ENCODE data around the gene SMIM43. TPM values are rescaled to one million over a fixed set of nuclear protein-coding genes. Genes with fewer than 3 reads are reported as not detected.

Gene SMIM43
- polyA plus RNA-seq, 1 of the 3 experiments (the other 2 are of a cell fraction) = 37.2 TPM

- no peak for TF ChIP-seq IRF3 (IDR thresholded peaks at IDR 0.05; ENCODE audit: low read depth, low read length)
- peak; percentile 95 for TF ChIP-seq POLR2AphosphoS5 (IDR thresholded peaks at IDR 0.05; ENCODE audit: low read depth, low read length)
- peak; percentile 82 for TF ChIP-seq YY1 (IDR thresholded peaks at IDR 0.05; ENCODE audit: low read depth)
- peak; percentile 81; the same call in 1 of the 2 replicates for TF ChIP-seq SIN3A (IDR thresholded peaks at IDR 0.05; ENCODE audit: borderline replicate concordance, low read depth, low read length)
- TF ChIP-seq RXRA (IDR thresholded peaks at IDR 0.05; ENCODE audit: borderline replicate concordance, low read depth) = no peak
- no peak for TF ChIP-seq RCOR1 (IDR thresholded peaks at IDR 0.05; ENCODE audit: low read length)
- TF ChIP-seq EP300 (IDR thresholded peaks at IDR 0.05; ENCODE audit: borderline replicate concordance in 1 of 2, low read depth in 1 of 2, low read length in 1 of 2) = no peak
These were observed 36.2 kb upstream of the SMIM43 start, which contains the start of gene EXOSC9 (continued) for GRCh38 chr4:121800961-121801714.

GRCh38 chr4:121800638-121800960 lies 35.6 kb upstream of the SMIM43 start:
- no peaks in the 10 kb centered on the region for H3K9me3 ChIP-seq
- 16% methylated on average over 8 of the region's 8 CpGs for WGBS (ENCODE audit: low lambda C conversion rate)
- H3K36me3 ChIP-seq (replicated peaks in 1 of 2; ENCODE audit: control insufficient read depth in 1 of 2, insufficient read depth in 2 of 2, low read length in 1 of 2) = peaks cover 25 to 37% of the 10 kb centered on the region in 2 experiments
- POLR2A ChIA-PET = interaction anchor here (0.6 to 1.8 kb wide), 4 partner anchors 23 to 104 kb away, joined by 4 to 9 read pairs (median 5); partner anchors contain the start of genes ANXA5, BBS7 and CCNA2
- H3K4me2 ChIP-seq = peak overlapping the region; percentile 88
- H3K4me3 ChIP-seq (ENCODE audit: low read depth in 2 of 2, low read length in 1 of 2) = peak overlapping the region; percentile 88 to 94
- no peaks in the 10 kb centered on the region for H4K20me1 ChIP-seq (ENCODE audit: insufficient read depth)
- H3K9ac ChIP-seq = peak overlapping the region; percentile 91
- peak overlapping the region; percentile 90 to 95 for H3K27ac ChIP-seq (ENCODE audit: low read depth in 2 of 2, low read length in 1 of 2)
- peaks cover 7 to 12% of the 10 kb centered on the region in 2 experiments; a peak in 3 of 4 replicates for H3K4me1 ChIP-seq (ENCODE audit: control insufficient read depth in 1 of 2, insufficient read depth in 2 of 2, low read depth in 1 of 2, low read length in 1 of 2)
- DNase-seq = peak; percentile 20
- peak overlapping the region; percentile 91 for H2AFZ ChIP-seq (ENCODE audit: low read depth)
- H3K27me3 ChIP-seq (ENCODE audit: insufficient read depth) = no peaks in the 10 kb centered on the region
- CTCF ChIA-PET = no interaction called here
- TF ChIP-seq PBX3 (IDR thresholded peaks at IDR 0.05) = no peak
- TF ChIP-seq TAF1 (IDR thresholded peaks at IDR 0.05; ENCODE audit: borderline replicate concordance, low read depth, low read length) = no peak
- TF ChIP-seq RCOR1 (IDR thresholded peaks at IDR 0.05; ENCODE audit: low read length) = no peak
- no peak for TF ChIP-seq NRF1 (IDR thresholded peaks at IDR 0.05; ENCODE audit: low read depth, low read length)
- TF ChIP-seq CHD2 (IDR thresholded peaks at IDR 0.05; ENCODE audit: low read length, partially characterized antibody) = no peak
- TF ChIP-seq ZBTB33 (IDR thresholded peaks at IDR 0.05; ENCODE audit: borderline replicate concordance, low read depth) = no peak
- TF ChIP-seq EP300 (IDR thresholded peaks at IDR 0.05; ENCODE audit: borderline replicate concordance in 1 of 2, low read depth in 1 of 2, low read length in 1 of 2) = no peak
- TF ChIP-seq FOXJ3 (CRISPR knock-in tag; IDR thresholded peaks at IDR 0.05) = no peak
- H3K9me2 ChIP-seq = no peaks in the 10 kb centered on the region
- peaks cover 6% of the 10 kb centered on the region for H3F3A ChIP-seq (replicated peaks; ENCODE audit: insufficient read depth)
- peaks cover 45% of the 10 kb centered on the region for H3K79me2 ChIP-seq (ENCODE audit: insufficient read depth)

All from SK-N-SH (cell line).